Measurements from ENCODE around the gene KIAA1671. TPM values are rescaled to one million over a fixed set of nuclear protein-coding genes. Genes with fewer than 3 reads are reported as not detected.

KIAA1671 gene
- polyA plus RNA-seq, 3 donors: not detected

DNA sequence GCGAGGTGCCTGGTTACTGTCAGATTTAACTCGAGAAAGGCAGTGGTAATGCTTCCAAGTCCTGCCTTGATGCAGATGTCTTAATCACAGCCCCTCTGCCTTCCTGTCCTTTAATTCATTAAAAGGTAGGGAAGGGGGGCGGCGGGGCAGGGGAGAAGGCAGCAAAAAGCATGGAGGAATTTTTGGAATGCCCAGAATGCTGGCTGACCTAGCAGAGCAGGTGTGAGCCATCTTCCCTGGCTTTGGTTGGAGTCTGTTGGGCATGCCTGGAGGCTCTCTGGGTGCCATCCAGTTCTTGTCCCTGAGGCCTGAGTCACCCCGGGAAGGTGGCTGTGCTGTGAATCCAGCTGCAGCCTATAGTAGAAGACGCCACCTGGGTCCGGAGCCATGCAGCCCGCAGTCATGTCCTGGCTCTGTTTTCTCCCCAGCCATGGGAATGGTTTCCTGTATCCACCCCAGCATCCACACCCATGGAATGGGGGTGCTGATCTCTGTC, 15.6 kb downstream of the KIAA1671 start:
- no peak overlapping the region for H3K27ac ChIP-seq (ENCODE audit: low read depth in 1 of 2, low read length in 2 of 2)
- Mint-ChIP-seq H3K4me1 (no peaks in the 10 kb centered on the region), H3K36me3 (no peaks in the 10 kb centered on the region), H3K9me3 (no peaks in the 10 kb centered on the region), H3K27ac (no peak overlapping the region), H3K27me3 (ENCODE audit: low read depth in 3 of 3) (peaks cover 0 to 7% (median 2%) of the 10 kb centered on the region in 3 donors), H3K4me3 (no peak overlapping the region)
- no peaks in the 10 kb centered on the region for H3K27me3 ChIP-seq (ENCODE audit: control insufficient read depth in 2 of 2, insufficient read depth in 2 of 2, low read length in 2 of 2)
- WGBS (ENCODE audit: insufficient coverage): 97% methylated on average over 3 of the region's 8 CpGs
- intact Hi-C loops (cut with micrococcal nuclease): no loop called here
- H3K4me3 ChIP-seq (replicated peaks in 1 of 3; ENCODE audit: low read depth in 2 of 3, low read length in 3 of 3): no peak overlapping the region
- no peak overlapping the region for H3K4me2 ChIP-seq (replicated peaks; ENCODE audit: extremely low read depth, low read length, poor library complexity, severe bottlenecking)
- no peak overlapping the region for H2AFZ ChIP-seq (ENCODE audit: insufficient read depth, low read depth, low read length, poor library complexity, severe bottlenecking)
- H3K4me1 ChIP-seq (ENCODE audit: control insufficient read depth in 1 of 2, insufficient read depth in 2 of 2, low read length in 2 of 2): no peaks in the 10 kb centered on the region
- no peak for DNase-seq
- H3K9ac ChIP-seq (ENCODE audit: insufficient read depth, low read length, poor library complexity, severe bottlenecking): no peak overlapping the region
- H3K9me3 ChIP-seq (replicated peaks in 1 of 2; ENCODE audit: control insufficient read depth in 1 of 2, insufficient read depth in 1 of 2, low read length in 2 of 2): no peaks in the 10 kb centered on the region
- no peaks in the 10 kb centered on the region for H3K79me2 ChIP-seq (ENCODE audit: insufficient read depth, low read length)
- H4K20me1 ChIP-seq (ENCODE audit: insufficient read depth, low read length): no peaks in the 10 kb centered on the region
- no peaks in the 10 kb centered on the region for H3K36me3 ChIP-seq (replicated peaks in 1 of 2; ENCODE audit: control insufficient read depth in 1 of 2, insufficient read depth in 2 of 2, low read length in 2 of 2)
- TF ChIP-seq, protein P1, sequence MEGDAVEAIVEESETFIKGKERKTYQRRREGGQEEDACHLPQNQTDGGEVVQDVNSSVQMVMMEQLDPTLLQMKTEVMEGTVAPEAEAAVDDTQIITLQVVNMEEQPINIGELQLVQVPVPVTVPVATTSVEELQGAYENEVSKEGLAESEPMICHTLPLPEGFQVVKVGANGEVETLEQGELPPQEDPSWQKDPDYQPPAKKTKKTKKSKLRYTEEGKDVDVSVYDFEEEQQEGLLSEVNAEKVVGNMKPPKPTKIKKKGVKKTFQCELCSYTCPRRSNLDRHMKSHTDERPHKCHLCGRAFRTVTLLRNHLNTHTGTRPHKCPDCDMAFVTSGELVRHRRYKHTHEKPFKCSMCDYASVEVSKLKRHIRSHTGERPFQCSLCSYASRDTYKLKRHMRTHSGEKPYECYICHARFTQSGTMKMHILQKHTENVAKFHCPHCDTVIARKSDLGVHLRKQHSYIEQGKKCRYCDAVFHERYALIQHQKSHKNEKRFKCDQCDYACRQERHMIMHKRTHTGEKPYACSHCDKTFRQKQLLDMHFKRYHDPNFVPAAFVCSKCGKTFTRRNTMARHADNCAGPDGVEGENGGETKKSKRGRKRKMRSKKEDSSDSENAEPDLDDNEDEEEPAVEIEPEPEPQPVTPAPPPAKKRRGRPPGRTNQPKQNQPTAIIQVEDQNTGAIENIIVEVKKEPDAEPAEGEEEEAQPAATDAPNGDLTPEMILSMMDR (IDR thresholded peaks at IDR 0.05): no peak

DNA sequence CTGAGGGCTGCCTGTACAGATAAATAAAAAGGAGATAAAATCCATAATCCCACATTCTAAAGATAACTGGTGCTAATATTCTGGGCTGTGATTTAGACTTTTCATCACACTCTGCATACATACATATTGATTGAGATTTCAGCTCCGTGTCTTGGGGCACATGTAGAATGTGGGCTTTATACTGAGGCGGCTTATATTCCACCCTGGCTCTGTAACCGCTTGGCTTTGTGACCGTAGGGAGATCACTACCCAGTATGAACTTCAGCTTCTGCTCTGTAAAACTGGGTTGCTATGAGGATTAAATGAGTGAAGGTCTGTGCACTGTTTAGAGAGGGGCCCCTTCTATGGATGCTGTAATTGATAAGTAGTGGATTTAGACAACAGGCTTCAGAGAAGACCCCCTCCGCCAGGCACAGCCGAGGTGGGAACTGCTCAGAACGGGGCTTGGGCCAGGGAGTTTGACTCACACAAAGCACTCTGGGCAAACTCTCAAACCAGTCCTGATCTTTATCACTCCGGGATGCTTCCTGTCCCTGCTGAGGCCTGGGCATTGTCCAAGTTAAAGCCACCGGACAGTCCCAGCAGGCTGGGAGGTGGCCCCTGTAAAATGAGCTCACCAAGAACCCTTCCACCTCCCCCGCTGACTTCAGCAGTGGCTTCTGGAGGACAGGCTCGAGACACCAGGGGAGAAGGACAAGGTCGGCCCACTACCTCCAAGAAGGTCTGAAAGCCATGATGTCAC, 17.2 kb downstream of the KIAA1671 start:
- no peaks in the 10 kb centered on the region for H3K79me2 ChIP-seq (ENCODE audit: insufficient read depth, low read length)

More for the DNA sequence above, 17.2 kb downstream of the KIAA1671 start:
- no peak overlapping the region for H3K4me3 Mint-ChIP-seq
- H3K27me3 Mint-ChIP-seq (ENCODE audit: low read depth in 3 of 3): peaks cover 0 to 2% (median under 1%) of the 10 kb centered on the region in 3 donors
- no peak overlapping the region for H3K4me3 ChIP-seq (replicated peaks in 1 of 3; ENCODE audit: low read depth in 2 of 3, low read length in 3 of 3)
- no peaks in the 10 kb centered on the region for H3K9me3 ChIP-seq (replicated peaks in 1 of 2; ENCODE audit: control insufficient read depth in 1 of 2, insufficient read depth in 1 of 2, low read length in 2 of 2)
- no peaks in the 10 kb centered on the region for H3K4me1 ChIP-seq (ENCODE audit: control insufficient read depth in 1 of 2, insufficient read depth in 2 of 2, low read length in 2 of 2)
- peak overlapping the region in 1 of 7 donors; percentile 14 for H3K27ac Mint-ChIP-seq
- no peak for DNase-seq
- no peaks in the 10 kb centered on the region for H3K9me3 Mint-ChIP-seq
- H2AFZ ChIP-seq (ENCODE audit: insufficient read depth, low read depth, low read length, poor library complexity, severe bottlenecking): no peak overlapping the region
- no peaks in the 10 kb centered on the region for H3K36me3 ChIP-seq (replicated peaks in 1 of 2; ENCODE audit: control insufficient read depth in 1 of 2, insufficient read depth in 2 of 2, low read length in 2 of 2)
- 56% methylated on average over 9 of the region's 12 CpGs for WGBS (ENCODE audit: insufficient coverage)
- intact Hi-C loops (cut with micrococcal nuclease): no loop called here
- H3K4me2 ChIP-seq (replicated peaks; ENCODE audit: extremely low read depth, low read length, poor library complexity, severe bottlenecking): no peak overlapping the region
- no peaks in the 10 kb centered on the region for H4K20me1 ChIP-seq (ENCODE audit: insufficient read depth, low read length)
- no peaks in the 10 kb centered on the region for H3K4me1 Mint-ChIP-seq
- no peak overlapping the region for H3K27ac ChIP-seq (ENCODE audit: low read depth in 1 of 2, low read length in 2 of 2)
- TF ChIP-seq, protein P1 (IDR thresholded peaks at IDR 0.05): no peak
- no peaks in the 10 kb centered on the region for H3K36me3 Mint-ChIP-seq
- H3K27me3 ChIP-seq (ENCODE audit: control insufficient read depth in 2 of 2, insufficient read depth in 2 of 2, low read length in 2 of 2): no peaks in the 10 kb centered on the region
- no peak overlapping the region for H3K9ac ChIP-seq (ENCODE audit: insufficient read depth, low read length, poor library complexity, severe bottlenecking)

Measured in CD14-positive monocyte (primary cell).